ENCODE results near the gene ART5. TPM values are rescaled to one million over a fixed set of nuclear protein-coding genes. Genes with fewer than 3 reads are reported as not detected.

Gene ART5, protein sequence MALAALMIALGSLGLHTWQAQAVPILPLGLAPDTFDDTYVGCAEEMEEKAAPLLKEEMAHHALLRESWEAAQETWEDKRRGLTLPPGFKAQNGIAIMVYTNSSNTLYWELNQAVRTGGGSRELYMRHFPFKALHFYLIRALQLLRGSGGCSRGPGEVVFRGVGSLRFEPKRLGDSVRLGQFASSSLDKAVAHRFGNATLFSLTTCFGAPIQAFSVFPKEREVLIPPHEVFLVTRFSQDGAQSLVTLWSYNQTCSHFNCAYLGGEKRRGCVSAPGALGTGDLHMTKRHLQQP
- 4.5 to 6.1 TPM (median 4.9 TPM) in 3 replicates for total RNA-seq

DNA sequence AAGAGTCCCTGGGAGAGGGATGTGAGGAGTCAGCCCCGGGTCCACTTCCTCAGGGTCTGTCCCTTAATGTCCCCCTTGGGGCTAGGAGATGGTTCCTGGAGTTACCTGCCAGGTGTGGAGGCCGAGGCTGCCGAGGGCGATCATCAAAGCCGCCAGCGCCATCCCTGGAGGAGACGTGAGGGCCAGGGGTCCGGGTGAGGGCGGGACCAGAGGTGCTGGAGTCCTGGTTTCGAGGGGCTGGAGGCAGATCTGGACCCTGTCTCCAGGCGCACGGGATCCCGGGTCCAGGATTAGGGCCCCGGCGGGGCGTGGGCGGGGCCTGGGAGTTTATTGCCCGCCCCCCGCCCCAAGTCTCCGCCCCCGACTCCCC, at the start of gene ART5:
Gene ART5, minus strand, starts transcription at position 292 of the 370 bp plus-strand sequence. Its CDS starts 130 bp downstream, at position 162.
- Mint-ChIP-seq H3K4me3 (peak within 1 kb of the TSS; percentile 78), H3K9me3 (peaks cover 7% of the 10 kb centered on the region), H3K36me3 (no peaks in the 10 kb centered on the region), H3K4me1 (peaks cover 9% of the 10 kb centered on the region), H3K27ac (peak within 1 kb of the TSS; percentile 80), H3K27me3 (ENCODE audit: low read depth) (peaks cover 1% of the 10 kb centered on the region)
- no peak for TF ChIP-seq CTCF (IDR thresholded peaks at IDR 0.05; ENCODE audit: unreplicated experiment)
- DNase-seq (ENCODE audit: low spot score in 2 of 2, unreplicated experiment in 2 of 2): no peak

DNA sequence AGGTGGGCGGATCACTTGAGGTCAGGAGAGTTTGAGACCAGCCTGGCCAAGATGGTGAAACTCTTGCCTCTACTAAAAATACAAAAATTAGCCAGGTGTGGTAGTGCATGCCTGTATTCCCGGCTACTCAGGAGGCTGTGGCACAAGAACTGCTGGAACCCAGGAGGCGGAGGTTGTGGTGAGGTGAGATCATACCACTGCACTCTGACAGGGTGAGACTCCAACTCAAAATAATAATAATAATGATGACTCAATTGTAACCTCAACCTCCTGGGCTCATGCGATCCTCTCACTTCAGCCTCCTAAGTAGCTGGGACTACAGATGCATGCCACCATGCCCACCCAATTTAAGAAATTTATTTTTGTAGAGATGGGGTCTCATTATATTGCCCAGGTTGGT, 45.0 kb upstream of the ART5 start:
- H3K9me3 Mint-ChIP-seq: no peaks in the 10 kb centered on the region
- no peak for DNase-seq (ENCODE audit: low spot score in 2 of 2, unreplicated experiment in 2 of 2)
- no peak overlapping the region for H3K4me3 Mint-ChIP-seq
- no peaks in the 10 kb centered on the region for H3K4me1 Mint-ChIP-seq
- no peaks in the 10 kb centered on the region for H3K27me3 Mint-ChIP-seq (ENCODE audit: low read depth)
- H3K36me3 Mint-ChIP-seq: peaks cover 45% of the 10 kb centered on the region
- TF ChIP-seq CTCF (IDR thresholded peaks at IDR 0.05; ENCODE audit: unreplicated experiment): no peak
- H3K27ac Mint-ChIP-seq: no peak overlapping the region

- DNase-seq (ENCODE audit: low spot score in 2 of 2, unreplicated experiment in 2 of 2): no peak
- Mint-ChIP-seq H3K36me3 (peaks cover 51% of the 10 kb centered on the region), H3K27ac (no peak overlapping the region), H3K27me3 (ENCODE audit: low read depth) (no peaks in the 10 kb centered on the region), H3K9me3 (no peaks in the 10 kb centered on the region), H3K4me1 (no peaks in the 10 kb centered on the region), H3K4me3 (no peak overlapping the region)
- TF ChIP-seq CTCF (IDR thresholded peaks at IDR 0.05; ENCODE audit: unreplicated experiment): no peak
These were observed 44.1 kb upstream of the ART5 start for GRCh38 chr11:3685923-3686322.

- no peak for TF ChIP-seq CTCF (IDR thresholded peaks at IDR 0.05; ENCODE audit: unreplicated experiment)
- no peaks in the 10 kb centered on the region for H3K9me3 Mint-ChIP-seq
- DNase-seq (ENCODE audit: low spot score in 2 of 2, unreplicated experiment in 2 of 2): no peak
- H3K27me3 Mint-ChIP-seq (ENCODE audit: low read depth): no peaks in the 10 kb centered on the region
- H3K4me1 Mint-ChIP-seq: no peaks in the 10 kb centered on the region
- no peak overlapping the region for H3K4me3 Mint-ChIP-seq
- no peak overlapping the region for H3K27ac Mint-ChIP-seq
- peaks cover 55% of the 10 kb centered on the region for H3K36me3 Mint-ChIP-seq
These were observed 43.0 kb upstream of the ART5 start for GRCh38 chr11:3684819-3685172.

DNA sequence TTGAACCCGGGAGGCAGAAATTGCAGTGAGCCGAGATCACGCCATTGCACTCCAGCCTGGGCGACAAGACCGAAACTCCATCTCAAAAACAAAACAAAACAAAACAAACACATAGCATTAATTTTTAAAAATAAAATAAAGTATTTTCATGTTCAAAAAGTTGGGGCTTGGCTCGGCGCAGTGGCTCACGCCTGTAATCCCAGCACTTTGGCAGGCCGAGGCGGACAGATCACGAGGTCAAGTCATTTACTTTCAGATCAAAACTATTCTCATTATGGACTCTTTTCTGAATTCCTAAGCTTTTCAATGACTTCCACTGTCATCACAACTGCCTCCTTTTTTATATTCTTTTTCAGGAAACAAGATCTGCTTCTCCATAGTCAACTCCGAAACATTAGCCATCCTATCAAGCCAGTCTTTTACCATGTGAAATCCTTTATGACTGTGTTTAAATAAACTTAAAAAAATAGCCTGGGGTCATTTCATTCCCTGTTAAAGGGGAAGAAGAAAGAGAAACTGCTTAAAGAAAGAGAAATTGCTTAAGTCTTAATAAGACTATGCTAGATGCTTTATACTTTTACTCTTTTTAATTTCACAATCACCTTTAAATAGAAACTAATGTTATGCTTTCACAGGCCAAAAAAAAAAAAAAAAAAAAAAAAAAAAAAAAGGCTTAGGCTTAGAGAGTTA, 42.5 kb upstream of the ART5 start:
- peaks cover 58% of the 10 kb centered on the region for H3K36me3 Mint-ChIP-seq
- no peak for TF ChIP-seq CTCF (IDR thresholded peaks at IDR 0.05; ENCODE audit: unreplicated experiment)
- no peaks in the 10 kb centered on the region for H3K4me1 Mint-ChIP-seq
- no peak overlapping the region for H3K27ac Mint-ChIP-seq
- H3K4me3 Mint-ChIP-seq: no peak overlapping the region
- H3K27me3 Mint-ChIP-seq (ENCODE audit: low read depth): no peaks in the 10 kb centered on the region
- H3K9me3 Mint-ChIP-seq: no peaks in the 10 kb centered on the region
- no peak for DNase-seq (ENCODE audit: low spot score in 2 of 2, unreplicated experiment in 2 of 2)

Data from mesothelial cell of epicardium (in vitro differentiated cells).